HG02678 (cell line): ENCODE measurements around the gene MGA.

ENCODE experiments used
- ATAC-seq: cut with Tn5 transposase; IDR thresholded peaks from one replicate; pipeline ENCODE4 v1.9.1; 2021; ENCODE audit warnings: mild to moderate bottlenecking, moderate library complexity; ENCODE audit not compliant: unreplicated experiment

Gene MGA

DNA sequence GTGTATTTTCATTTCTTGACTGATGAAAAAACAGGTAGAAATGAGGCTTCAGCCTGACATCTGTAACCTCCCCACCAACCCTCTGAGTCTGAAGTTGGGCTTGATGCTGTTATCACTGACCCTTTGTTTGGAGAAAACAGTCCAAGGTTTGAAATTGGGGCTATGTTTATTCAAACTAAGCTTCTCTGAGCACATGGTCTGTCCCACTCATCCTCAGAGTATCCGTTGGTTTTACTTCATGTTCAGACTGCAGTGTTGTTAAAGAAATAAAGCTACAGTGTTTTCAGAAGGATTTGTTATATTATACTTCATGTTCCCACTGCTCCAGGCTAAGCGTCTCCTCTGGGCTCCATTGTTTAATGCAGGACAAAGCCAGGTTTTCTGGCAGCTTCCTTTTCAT lies 120.1 kb downstream of the MGA start:
- no peak for ATAC-seq

DNA sequence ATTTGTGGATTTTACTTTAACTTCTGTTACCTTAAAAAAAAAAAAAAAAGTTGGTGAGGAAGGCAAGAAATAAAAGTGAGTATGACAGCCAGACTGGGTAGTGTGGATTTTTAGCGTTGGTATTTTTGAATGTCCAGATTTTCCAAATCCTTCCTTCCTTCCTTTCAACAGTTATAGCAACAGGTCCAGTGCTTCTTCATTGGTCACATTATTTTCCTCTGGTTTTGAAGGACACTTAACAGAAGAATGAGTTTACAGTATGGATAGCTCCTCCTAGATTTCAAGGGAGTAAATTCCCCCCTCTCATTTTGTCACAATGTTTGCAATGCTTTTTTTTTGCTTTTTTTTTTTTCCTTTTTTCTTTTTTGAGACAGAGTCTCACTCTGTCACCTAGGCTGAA lies 120.5 kb downstream of the MGA start:
- ATAC-seq = no peak

DNA sequence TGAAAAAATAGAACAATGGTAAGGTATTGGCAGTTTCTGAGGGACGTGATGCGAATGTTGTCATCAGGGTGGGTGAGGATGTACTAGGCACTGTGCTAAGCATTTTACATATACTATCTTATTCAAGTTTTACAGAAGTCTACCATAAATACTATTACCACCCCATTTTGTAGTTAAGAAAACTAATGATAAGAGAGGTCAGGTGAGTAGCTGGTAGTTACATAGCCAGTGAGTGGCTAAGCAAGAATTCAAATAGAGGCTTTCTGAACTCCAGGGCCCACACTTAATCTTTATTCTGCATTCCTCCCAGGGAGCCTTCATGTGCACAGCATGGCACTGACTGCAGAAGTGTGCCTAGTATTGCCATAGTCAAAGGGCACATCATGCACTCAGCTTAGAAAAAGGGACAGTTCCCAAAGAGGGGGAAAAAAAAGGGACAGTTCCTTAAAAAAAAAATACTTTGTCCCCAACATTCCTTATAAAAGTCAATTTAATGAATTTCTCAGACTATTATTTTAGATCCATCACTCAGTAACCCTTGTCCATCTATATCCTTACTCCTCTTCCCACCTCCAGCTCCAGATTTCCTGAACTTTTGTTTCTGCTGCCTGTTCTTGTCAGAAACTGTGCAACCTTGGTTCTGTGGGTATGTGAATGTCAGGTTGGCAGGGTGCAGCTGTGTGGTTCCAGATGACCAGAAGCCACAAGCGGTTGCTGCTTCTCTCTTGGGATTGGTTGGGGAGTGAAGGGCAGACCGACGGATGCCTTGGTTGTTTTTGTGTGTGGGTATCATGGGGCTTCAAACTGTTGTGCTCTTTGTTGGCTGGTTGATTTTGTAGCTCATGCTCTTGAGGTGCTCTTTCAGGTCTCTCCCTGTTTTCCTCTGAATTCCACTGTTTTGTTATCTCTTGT lies 122.4 kb downstream of the MGA start:
- no peak for ATAC-seq

DNA sequence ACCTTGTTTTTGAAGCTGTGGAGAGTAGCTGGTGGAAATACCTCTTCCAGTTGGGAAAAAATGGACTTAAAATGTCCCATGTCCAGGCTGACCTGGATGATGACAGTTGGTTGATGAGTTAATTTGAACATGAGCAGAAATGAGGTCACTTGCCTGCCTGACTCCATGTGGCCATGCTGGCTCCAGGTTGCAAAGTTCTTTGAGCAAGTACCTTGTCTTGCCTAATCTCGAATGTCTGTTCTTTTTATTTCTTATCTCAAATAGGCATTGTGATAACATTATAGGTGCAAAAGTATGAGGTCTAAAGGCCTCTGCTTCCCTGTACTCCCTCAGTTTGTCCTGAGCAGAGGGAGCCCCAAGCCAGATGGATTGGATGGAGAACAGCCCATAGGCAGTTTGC lies 123.1 kb downstream of the MGA start:
- ATAC-seq = no peak

DNA sequence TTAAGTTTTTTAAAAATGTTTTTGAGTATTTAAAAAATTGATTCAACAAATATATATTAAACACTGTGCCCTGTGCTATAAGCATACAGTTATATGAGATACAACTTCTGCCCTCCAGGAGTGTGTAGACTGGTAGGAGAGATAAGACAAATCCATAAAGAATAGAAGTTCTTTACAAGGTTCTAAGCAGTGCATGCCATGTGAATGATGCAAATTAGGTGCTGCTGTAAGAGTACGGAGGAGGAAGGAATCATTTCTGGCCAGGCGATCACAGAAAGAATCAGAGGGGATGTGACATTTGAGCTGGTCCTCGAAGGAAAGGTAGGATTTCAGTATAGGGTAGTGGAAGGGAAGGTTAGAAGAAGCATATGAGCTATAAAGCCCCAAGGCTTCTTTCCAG lies 128.1 kb downstream of the MGA start:
- ATAC-seq = no peak

DNA sequence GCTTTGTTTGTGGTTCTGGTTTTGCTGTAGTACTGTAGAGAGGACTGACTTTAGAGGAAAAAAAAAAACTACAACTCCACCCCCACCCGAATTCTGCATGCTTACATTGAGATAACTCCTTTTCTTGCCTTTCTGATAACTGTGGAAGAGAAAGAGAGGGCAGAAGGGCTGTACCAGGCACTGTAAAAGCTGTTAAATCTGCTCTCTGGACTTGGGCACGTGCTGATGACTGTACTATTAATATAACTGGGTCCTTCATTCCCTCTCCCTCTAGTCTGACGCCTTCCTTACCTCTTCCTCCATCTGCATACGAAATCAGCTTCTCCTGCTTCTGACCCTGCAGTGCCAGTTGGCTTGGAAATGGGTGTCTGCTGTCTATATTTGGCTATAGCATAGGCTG lies 129.0 kb downstream of the MGA start:
- no peak for ATAC-seq

DNA sequence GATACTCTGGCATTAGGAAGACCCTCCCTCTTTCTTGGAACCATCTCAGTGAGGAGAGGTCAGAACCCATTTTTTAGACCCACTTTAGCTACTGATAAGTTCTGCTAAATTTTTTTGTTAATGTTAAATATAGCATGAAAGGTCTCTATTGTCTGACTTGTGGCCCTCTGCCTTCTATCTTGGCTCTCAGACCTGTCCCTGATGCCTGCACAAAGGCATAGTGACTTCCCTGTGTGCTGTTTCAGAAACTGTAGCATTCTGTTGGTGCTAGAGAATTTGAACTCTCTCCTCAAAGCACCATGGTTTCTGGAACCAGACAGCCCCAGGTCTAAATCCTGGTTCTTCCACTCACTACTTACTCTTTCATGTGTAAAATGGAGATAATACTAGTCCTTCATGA lies 129.5 kb downstream of the MGA start:
- no peak for ATAC-seq

DNA sequence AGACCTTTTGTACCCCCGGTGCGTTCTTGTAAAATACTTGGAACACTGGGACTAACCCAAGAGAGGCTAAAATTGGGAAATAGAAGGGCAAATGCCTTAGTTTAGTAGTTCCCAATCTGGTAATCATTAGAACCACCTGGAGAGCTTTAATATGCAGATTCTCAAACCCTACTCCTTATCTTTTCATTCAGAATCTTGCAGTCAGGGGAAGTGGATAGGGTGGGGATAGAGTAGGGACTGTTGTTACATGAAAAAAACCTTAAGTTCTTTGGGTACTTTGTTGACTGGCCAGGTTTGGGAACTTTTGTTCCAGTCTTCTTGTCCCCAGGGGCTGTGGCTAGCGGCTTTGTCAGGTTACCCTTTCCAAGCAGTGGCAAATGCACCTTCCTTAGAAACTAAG lies 130.0 kb downstream of the MGA start:
- no peak for ATAC-seq

DNA sequence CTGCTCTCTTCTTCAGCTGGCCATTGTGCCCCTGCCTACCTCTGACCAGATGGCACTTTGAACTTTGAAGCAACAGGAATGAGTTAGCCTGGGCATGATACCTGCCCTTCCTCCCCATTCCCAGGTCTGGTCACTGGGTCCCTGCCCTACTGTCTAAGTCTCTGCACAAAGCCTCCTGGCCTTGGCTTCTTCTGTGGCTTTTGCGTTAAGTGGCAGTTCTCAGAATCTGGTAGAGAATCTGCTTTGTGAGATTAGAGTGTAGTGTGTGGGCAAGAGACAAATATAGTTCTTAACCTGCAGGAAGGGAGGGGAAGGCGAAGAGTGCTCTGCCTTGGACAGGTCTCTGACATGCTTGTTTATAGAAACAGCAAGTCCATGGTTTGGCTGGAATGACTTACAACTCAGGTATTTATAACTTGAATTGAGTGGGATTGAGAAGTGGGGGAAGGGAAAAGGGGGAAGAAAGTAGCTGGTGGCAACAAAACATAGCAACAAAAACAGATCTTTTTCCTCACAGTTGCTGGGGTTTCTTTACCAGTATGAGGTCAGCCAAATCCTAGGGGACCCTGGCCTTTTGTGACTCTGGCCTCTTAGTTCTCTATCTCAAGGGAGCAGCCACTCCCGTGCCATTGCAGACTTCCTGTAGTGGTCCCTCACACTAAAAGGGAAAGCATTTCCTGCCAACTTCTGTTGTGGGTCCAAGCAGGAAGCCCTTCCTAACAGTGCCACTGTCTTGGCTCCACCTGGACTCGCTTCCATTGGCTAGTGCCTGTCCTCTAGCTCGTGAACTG lies 130.7 kb downstream of the MGA start:
- ATAC-seq = no peak

DNA sequence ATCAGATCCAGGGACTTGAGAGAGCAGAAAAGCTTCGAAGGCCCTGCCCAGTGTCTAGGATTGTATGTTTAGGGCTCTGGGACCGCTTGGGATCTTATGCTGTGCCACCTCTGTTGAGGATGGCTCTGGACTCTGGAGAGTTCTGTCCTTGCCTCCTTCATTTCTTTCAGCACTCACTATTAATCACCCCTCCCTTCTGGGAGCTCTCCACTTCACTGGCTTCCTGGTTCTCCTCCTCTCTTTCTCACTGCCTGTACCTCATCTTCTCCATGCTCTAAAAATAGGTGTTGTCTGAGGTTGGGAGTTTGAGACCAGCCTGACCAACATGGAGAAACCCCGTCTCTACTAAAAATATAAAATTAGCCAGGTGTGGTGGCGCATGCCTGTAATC lies 131.3 kb downstream of the MGA start:
- no peak for ATAC-seq

DNA sequence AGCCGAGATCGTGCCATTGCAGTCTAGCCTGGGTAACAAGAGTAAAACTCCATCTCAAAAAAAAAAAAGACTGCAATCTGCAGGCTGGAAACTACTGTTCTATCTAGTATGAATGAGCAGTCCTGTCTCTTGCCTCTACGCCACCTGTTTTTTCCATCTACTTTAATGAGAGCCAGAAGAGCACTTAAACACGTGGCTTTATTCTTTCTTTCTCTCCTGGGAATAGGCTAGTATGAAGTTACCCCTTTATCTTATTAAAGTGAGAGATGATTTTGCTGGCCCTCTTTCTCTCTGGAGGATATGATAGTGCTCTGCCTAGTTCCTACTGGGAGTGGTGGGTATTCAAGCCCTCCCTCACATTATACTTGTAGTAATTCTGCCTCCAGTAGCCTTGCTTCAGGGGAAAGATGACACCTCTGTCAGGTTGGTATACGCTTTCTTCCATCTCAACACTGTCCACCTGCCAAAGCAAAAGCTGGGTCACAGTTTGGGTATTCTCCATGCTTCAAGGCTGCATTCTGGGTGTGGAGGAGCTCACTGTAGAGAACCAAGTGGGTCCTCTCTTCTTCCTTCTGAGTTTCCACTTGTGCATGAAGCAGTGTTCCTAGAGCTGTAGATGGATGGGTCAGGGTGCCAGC lies 131.9 kb downstream of the MGA start:
- no peak for ATAC-seq

DNA sequence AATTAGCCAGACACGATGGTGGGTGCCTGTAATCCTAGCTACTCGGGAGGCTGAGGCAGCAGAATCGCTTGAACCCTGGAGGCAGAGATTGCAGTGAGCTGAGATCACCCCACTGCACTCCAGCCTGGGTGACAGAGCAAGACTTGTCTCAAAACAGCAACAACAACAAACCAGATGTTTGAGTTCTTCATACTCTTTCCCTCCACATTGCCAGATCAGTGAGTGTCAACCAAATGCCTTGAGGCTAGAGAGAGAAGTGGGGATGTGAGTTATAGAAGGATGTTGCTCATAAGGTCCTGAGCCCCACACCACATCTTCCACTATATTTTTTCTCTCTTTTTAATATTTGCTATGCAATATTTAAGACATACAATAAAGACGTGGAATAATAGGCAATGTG lies 133.9 kb downstream of the MGA start:
- ATAC-seq = no peak

DNA sequence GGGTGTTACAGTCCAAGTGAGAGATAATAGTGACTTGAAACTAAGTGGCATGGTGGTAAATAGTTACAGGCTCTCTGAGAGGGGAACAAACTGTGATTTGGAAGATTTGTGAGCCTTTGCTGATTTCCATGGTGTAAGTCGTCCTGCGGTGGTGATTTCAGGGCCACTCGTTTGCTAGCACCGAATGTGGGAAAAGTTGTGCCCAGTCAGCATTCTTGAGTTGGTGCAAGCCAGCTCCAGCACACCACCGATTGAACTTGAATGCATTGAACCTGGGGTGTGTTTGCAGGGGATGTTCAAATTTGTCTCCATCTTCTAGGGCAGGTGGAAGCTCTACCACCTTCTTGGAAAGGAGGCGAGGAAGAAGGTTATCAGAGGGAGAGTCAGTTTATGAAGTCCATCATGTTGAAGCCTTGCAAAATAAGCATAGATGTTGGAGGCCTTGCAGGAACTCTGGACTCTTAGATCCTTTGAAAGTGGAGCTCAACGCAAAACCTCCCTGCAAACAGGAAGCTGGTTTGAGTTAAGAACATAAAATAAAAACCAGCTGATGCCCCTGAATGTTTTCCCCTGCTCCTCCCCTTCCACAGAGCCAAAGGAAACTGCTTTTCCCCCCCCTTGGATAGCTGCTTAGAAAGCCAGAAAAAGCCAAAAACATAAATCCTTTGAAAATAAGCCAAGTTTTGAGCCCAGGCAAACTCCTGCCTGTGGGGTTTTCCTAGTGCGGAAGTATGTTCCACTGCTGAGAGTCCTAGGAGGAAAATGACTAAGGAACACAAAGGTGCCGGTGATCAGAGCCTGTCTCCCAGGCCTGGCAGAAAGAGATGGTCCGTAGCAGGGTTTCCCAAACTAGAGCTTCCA lies 136.0 kb downstream of the MGA start:
- no peak for ATAC-seq

DNA sequence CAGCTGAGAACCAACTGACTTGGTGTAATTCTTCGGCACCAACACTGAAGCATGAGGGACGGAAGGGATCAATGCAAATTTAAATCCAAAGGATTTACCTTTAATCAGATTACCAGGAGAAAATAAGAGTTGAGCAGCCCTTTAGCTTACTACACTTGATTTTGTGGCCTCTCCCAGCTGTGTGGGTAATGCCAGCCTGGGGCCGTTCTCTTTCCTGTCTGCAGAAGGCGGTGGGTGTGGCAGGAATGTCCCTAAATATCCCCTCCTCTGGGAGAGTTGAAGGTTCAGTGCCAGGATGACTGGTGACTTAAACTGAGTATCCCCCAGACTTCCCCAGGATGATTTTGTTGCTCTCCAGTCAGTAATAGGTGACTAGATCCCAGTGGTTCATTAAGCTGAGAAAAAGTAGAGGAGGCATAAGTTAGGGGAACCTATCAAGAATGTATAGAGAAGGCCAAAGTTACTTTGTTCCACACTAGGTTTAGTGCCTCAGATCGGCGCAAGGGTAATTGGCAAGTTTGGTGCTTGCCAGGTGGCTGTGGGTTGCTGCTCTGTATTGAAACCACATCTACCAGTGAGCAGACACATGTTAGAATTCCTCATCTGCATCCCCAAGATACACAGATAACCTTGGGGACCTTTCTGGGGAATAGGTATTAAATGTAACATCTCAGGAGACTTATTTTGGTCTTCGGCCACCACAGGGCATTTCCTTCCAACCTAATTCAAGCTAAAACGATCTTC lies 137.2 kb downstream of the MGA start:
- no peak for ATAC-seq

DNA sequence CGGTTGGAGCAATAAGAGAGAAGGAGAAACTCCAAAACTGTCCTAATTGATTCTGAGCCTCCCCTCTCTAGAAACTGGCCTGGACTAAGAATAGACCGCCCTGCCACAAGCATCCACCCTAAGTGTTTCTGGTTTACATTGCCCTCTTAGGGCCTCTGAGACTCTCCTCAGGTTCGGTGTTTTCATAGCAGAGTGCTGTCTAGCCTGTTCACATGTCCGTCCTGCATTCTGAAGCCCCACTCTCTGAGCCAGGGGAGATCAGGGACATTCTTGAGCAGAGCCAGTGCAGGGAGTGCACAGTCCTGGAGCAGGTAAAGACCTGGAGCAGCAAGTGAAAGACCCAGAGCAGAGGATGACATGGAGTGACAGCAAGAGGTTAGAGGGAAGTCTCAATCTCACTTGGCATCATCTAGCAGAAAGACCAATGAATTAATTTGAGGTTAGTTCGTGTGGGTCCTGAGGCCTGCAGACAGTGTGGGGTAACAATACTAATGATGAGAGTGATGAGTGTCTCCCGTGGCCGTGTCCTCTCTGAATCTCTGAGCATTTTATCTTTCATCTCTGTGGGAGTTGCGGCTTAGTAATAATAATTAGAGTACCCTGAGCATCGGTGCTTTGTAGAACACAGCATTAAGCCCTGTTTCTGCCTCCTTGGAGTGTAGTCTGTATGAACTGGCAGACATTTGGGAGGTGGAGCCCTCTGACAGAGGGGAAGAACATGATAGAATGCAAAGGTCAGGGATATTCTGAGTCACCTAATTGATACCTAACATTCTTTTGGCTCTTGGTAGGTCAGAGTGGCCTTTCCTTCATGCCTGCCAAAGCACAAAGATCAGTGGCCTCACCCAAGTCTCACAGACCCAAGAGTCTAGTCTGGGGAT lies 138.6 kb downstream of the MGA start:
- no peak for ATAC-seq

DNA sequence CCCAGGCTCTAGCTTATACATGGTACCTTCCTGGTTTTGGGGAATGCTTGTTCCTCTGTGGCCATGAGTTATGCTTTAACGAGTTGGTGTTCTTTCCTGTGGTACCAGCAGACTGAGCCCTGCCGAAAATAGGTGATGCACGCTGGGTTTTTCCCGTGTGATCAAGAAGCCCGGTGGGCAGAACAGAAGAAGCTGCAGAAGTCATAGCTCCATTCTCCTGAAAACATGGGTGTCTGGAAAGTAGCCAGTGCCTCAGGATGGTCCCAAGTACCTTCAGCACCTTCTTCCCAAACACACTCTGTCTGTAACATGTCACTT lies 139.2 kb downstream of the MGA start:
- ATAC-seq = no peak

DNA sequence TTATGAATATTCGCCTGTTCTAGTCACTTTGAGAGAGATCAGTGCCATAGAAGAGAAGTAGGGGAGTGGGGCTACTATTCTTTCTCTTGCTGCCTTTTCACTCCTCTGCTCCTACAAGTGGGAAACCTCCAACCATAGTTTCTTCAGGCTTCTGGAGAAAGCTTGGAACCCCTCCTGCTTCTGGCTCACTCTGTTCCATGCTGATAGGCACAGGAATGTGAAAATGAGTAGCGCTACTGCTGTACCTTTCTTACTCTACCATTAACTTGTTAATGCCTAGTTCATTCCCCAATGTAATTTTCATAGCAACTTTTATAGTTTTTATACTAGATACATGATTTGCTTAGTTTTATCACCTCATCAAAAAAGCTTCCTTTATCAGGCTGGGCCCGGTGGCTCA lies 141.0 kb downstream of the MGA start:
- no peak for ATAC-seq

DNA sequence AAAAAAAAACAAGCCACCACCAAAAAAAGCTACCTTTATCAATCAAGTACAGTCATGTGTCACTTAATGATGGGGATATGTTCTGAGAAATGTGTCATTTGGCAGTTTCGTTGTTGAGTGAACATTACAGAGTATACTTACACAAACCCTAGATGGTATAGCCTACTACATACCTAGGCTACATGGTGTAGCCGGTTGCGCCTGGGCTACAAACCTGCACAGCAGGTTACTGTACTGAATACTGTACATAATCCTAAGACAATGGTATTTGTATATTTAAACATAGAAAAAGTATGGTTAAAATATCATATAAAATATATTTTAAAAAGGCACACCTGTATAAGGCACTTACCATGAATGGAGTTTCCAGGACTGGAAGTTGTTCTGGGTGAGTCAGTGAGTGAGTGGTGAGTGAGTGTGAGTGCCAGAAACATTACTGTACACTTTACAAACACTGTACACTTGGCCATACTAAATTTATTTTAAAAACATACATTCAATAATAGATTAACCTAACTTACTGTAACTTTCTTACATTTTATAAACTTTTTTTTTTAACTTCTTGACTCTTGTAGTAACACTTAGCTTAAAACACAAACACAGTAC lies 141.7 kb downstream of the MGA start:
- no peak for ATAC-seq

DNA sequence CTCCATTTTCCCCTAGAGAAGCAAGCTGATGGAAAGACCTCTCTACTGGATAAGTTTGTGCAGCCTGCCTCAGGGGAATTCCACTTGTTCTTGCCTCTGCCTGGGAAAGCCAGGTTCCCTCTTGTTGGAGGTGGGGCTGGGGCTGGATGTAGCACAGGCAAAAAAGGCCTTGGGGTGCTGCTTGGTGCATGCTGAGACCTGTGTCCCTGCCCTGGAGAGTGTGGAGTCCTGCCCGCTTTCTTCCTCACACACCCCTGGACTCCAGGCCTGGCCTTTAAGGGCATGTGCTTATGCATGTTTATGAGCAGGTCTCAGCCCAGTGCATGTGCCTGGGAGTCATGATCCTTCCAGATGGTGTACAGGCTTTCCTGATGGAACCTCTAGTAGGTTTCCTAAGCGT lies 144.2 kb downstream of the MGA start:
- ATAC-seq = no peak
